GM19395 (cell line): ENCODE results near the gene SLC9B2.

Experiments
- ATAC-seq: cut with Tn5 transposase; IDR thresholded peaks from one replicate; pipeline ENCODE4 v1.9.1; 2021; ENCODE audit warnings: mild to moderate bottlenecking, moderate library complexity; ENCODE audit not compliant: unreplicated experiment

Gene SLC9B2

DNA sequence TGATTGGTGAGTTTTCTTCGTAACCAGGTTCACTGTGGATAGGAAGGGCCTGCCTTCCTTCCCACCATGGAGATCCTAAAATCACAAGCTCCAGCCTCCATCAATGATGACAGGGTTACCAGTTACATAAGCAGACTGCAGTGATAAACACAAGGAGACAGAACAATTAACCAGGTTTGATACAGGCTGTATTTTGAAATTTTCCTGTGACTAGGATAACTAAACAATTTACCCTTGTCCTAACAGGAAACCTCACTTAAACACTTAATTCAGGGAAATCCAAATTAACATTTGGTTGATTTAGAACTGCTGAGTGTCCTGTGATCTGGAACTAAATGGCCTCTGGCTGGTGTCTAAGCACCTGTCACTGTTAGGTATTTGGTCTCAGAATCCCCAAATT is 3.1 kb upstream of the SLC9B2 start:
- ATAC-seq: no peak

DNA sequence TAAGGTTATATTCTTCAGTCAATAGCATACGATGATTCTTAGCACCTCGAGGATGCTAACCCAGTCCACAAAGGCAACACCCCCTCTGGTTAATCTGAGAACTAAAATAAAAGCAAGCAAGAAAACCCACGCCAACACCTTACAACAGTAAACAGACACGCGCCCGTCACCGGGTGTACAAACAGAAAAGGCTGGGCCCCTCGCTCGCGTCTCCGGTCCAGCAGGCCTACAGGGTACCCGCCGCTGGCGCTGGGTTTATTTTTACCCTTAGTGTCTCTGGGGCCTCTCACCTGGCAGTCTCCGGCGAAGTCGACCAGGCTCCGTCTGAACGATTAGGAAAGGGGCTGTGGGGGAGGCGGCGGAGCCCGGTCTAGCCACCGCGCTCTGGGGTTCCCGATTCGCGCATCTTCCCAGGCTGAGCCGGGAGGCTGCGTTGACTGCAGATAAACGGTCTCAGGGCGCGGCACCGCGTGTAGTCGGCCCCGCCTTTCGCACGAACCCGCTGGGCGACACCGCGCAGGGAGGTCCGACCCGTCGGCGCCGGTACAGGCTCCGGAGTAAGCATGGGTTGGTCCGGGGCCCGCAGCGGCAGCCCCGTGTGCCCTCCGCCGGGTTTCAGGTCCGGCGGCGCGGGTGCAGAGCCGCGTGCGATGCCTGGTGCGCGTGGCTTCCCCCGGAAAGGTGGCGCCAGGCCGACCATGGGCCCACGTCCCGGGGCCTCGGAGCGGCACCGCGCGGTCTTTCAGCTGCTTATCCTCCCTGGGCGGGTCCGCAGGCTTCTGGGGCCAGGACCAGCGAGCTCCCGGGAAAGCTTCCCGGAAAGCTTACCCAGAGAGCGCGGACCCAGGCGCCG is 441 bp downstream of the SLC9B2 start:
- peak; percentile 65 for ATAC-seq

DNA sequence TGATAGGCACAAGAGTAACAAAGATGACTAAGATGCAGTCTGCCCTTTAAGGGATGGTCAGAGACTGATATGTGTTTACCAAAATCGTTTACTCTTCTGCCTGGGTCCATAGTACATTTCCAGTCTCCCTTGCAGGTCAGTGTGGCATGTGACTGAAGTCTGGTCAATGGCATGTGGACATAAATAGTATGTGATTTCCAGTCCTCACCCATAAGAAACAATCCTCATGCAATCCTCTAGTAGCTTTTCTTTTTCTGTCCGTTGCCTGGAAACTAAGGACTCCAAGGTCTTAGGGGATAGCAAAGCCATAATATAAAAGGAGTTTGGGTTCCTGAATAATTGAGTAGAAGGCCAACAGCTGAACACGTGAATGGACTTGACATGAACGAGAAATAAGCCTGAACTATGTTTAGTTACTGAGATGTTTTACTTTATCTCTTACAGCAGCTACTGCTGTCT is 1.1 kb downstream of the SLC9B2 start:
- ATAC-seq: peak; percentile 2

DNA sequence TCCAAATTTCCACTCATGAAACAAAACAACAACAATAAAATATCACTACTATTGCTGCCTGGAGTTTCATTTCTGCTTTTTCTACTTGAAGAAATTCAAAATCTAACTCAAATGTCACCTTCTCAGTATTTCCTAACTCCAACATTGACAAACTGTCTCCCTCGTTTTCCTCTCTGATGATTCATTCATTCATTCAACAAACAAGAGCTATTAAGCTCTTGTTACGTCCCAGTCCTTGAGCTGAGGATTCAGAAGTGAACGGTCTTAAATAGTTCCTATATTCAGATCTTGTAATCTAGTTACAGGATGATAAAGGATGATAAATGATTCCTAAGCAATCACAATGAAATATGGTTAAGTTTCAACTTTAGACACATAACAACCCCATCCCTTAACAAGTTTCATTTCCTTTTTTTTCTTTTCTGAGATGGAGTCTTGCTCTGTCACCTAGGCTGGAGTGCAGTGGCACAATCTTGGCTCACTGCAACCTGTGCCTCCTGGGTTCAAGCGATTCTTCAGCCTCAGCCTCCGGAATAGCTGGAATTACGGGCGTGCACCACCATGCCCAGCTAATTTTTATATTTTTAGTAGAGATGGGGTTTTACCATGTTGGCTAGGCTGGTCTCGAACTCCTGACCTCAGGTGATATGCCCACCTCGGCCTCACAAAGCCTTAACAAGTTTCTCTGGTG is 1.7 kb downstream of the SLC9B2 start:
- ATAC-seq: peak; percentile 48

DNA sequence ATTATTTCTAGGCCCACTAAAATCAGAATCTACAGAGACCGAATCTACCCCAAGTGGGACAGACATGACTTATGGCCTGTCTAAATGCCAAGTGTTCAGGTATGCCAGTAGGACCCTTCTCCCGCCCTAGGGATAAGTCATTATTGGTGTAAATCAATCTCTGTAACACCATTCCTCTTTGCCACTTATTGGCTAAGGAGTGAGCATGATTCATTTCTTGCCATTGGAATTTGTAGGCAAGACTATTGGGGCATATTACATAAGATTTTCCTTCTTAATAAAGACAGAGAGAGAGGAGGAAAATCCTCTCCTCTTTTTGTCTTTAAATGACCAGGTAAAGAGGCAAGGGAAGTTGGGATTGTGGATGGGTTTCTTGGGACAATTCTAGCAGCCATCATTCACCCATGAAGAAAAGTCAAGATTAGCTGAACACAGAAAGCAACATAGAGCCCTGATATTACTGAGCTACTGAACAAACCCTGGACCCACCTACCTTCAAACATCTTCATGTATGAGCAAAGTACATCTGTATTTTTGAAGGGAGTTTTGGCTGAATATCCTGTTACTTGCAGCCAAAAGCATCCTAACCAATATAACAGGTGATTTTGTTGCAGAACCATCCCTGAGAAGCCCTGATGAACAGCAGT is 2.6 kb downstream of the SLC9B2 start:
- ATAC-seq: no peak

DNA sequence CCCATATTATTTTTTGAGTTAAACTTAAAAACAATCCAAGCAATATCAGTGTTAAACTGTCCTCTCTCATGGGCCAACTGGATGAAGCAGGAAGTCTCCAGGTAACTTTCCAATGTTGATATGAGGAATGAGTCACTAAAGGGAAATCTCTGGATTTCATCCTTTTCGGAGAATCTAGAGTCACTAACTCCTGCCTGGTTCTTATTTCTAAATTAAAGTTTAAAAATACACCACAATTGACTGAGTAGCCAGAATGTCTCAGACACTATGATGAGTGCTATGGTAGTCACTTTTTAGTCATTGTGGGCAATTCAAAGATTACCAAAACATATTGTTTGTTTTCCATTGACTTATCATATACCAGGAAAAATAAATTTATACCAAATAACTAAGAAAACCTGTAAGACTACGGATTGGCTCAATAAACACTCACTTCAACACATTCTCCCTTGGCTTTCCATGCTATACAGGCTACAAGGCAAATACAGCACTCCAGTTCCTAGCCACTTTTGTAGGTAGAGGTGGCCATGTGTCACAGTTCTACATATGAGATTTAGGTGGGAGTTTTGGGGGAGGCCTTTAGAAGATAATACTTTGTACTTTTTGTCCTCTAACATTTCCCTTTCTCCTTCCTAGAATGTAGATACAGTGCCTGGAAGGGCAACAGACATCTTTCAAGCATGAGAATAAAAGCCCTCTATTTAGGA is 8.6 kb downstream of the SLC9B2 start:
- ATAC-seq: no peak

DNA sequence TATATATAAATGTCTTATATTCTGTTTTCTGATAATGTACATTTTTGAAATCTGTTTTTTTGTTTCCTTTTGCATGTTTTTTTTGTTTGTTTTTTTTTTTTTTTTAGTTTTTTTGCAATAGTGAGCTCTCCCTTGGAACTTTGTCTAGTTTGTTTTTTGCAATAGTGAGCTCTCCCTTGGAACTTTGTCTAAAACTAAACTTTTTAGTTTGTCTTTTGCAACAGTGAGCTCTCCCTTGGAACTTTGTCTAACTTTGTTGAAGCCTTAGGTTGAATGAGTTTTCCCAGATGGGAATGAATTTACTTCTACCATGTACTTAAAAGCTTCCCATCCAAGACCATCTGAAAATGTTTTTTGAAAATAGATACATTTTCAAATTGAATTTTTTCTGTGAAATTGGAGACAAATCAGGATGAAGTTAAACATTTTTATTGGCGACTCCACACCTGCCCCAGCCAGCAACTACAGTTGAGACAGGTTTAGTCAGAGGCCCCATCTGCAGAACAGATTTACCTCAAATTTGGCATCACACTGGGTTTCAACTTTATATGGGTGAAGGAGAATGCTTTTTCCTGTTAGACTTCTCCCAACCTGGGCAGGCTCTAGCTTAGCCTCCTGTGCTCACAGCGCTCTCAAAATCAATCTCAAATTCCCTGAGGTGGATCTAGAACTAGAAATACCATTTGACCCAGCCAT is 16.0 kb downstream of the SLC9B2 start:
- no peak for ATAC-seq

DNA sequence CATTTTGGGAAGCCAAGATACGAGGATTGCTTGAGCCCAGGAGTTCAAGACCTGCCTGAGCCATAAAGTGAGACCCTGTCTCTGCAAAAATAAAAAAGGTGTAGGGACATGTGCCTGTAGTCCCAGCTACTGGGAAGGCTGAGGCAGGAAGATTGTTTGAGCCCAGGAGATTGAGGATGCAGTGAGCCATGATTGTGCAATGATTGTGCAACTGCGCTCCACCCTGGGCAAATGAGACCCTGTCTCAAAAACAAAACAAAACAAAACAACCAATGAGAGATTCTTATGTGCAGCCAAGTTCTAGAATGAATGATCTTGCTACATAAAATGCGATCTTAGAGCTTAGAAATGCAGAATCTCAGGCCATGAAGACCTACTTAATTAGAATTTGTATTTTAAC is 22.5 kb downstream of the SLC9B2 start:
- ATAC-seq: no peak

DNA sequence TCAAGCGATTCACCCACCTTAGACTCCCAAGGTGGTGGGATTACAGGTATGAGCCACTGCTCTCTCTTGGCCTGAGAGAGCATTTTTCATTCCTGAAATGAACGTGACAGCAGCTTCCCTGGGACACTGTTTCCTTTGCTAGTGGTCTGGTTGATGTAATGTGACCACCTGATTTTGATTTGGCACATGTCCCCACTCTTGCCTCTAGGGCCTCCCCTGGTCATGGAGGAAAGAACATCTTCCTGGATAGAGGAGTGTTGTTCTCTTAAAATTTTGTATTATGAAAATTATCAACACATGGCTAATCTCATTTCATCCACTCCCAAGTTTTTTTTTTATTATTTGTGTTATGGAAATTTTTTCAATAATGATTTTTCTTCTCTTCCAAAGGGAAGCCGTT is 23.8 kb downstream of the SLC9B2 start:
- no peak for ATAC-seq

DNA sequence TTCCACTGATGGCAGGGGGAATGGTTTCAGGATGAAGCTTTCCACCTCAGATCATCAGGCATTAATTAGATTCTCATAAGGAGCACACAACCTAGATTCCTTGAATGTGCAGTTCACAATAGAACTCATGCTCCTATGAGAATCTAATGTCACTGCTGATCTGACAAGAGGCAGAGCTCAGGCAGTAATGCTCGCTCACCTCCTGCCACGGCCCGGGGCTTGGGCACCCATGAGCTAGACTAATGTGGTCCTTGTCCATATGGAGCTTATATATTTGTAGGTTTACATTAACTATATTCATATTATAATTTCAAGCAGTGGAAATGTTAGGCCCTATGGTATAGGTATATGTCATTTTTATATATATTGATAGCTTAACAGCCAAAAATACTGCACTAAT is 24.4 kb downstream of the SLC9B2 start:
- ATAC-seq: no peak

DNA sequence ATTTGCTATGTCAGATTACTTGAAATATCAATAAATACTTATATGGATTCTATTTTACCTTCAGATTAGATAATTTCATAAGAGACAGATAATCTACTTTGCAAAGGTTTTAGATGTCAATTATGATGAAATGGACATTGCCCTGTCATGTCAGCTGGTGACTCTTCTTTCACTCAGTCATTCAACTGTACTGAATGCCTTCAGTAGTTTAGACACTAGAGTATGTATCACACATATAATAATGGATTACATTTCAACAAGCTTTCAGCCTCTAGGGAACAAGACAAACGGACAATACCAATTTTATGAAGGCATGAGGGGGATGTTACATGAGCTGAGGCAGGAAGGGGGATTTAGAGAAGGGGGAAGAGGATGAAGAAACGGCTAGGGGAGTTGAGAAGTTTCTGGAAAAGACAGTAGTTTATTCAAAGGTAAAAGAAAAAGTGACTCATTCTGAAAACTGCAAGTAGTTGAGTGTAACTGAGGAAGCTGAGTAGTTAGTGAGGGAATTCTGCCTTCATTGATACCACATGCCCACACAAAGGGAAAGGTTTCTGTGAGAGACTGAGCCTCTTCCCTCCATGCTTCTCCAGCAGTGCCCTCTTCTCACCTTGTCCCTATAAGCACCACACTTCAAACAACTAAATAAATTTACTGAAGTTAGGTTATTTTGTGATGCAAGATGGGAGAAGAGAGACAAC is 25.7 kb downstream of the SLC9B2 start:
- no peak for ATAC-seq

DNA sequence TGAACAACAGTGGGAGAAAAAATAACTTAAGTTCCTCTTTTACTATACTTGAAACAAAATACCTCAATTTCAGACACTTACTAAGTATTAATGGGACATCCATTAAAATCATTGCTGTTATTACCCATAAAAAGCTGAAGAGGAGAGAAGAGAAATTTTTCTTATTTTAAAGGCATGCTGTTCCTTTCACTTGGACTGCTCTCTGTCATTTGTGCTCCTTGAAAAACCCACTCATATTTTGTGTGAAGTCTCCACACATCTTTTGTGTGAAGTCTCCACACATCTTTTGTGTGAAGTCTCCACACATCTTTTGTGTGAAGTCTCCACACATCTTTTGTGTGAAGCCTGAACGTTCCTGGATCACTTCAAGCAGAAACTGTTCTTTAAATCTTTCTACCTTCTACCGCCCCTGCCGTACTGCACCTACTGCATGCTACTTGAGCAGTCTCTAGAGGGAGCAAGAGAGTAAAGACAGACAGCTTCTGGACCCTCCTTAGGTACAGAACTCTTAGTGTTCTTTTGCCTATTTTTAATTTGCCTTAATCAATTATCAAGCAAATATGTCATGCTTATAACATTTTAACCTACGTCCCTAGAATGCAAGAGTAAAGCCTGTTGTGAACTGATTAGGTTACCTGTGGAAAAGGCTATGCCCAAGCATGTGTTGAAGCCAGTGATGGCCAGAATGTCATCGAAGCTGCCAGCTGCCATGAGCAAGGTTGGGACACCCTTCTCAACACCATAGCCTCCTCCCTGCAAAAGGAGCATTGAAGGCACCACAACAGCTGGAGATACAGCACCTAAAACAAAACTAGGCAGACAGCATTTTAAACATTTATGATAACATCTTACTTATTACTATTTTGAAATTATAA is 29.9 kb downstream of the SLC9B2 start:
- ATAC-seq: peak; percentile 94

DNA sequence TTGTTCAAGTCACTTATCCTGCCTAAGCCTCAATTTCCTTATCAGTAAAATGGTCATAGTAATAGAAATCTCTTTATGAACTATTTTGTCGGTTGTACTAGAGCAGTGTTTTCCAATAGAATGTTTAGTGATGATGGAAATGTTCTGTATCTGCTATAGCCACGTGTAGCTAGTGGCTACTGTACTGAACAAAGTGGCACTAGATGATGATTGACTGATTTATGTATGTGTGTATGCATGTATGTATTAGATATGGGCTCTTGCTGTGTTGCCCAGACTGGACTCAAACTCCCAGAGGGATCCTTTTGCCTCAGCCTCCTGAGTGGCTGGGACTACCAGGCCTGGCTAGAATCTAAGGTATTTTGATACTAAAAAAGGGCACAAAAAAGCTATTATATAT is 32.4 kb downstream of the SLC9B2 start:
- no peak for ATAC-seq

DNA sequence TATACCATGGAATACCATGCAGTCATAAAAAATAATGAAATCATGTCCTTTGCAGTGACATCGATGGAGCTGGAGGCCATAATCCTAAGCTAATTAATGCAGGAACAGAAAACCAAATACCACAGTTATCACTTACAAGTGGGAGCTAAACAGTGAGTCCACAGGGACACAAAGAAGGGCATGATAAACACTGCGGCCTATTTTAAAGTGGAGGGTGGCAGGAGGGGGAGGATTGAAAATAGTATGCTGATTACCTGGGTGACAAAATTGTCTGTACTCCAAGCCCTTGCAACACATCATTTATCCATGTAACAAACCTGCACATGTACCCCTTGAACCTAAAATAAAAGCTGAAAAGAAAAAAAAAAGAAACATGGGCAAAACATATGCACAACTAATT is 40.4 kb downstream of the SLC9B2 start:
- no peak for ATAC-seq

DNA sequence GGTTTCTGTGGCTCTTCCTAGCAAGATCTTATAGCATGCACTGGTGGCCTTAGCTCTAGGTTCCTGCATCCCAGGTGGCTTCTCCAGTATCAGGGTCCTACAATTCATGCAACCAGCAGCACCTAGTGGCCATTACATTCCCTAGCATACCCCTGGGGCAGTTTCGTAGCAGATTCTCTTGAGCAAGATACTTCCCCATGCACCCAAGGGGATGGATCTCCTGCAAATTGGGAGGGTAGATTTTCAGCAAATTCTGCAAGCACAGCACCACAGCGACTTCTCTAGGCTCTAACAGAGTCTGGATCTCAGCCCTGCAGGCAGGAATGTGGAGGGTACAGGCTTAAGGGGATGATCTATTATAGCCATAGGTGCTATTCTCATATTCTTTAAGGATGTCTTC is 44.0 kb downstream of the SLC9B2 start:
- peak; percentile 87 for ATAC-seq

DNA sequence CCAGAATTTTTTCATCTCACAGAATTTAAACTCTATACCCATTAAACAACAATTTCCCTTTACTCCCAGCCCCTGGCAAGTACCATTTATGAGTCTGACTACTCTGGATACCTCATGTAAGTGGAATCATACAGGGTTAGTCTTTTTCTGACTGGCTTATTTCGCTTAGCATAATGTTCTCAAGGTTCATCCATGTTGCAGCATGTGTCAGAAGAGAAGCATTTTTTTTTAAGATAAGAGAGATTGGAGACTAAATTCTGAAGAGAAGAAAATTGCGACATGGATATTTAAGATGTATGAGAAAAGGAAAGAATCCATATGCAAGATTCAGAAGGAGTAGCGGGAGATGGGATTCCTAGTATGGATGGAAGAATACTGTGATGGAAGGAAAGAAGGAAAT is 45.8 kb downstream of the SLC9B2 start:
- ATAC-seq: no peak

DNA sequence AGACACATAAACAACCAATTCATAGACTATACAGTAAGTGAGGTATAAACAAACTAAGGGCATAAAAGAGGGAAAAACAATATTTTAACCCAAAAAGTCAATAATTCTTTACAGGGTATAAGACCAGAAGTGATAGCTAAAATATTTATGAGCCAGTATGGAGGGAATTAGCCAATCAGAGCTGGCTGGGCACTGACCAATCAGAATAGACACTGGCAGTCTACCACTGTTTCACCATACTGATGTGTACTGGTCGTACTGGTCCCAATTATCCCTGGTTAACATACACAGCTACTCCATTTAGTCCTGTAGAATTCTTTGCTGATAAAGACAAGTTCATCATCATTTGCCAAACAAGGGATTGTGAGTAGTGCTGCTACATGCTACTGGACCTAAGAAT is 47.3 kb downstream of the SLC9B2 start:
- ATAC-seq: no peak

DNA sequence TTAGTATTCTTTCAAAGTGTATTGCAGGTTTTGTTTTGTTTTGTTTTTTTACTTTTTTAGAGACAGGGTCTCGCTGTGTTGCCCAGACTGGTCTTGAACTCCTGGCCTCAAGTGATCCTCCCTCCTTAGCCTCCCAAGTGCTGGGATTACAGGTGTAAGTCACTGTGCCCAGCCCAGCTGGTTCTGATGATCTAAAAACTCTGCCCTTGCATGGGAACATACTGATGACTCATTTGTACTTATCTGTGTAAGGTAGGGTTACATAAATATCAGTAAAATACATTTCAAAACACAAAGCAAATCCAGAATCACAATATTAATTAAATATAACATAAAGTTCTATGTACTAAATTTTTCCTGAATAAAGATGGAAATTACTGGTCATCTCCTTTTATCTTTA is 49.7 kb downstream of the SLC9B2 start:
- no peak for ATAC-seq

DNA sequence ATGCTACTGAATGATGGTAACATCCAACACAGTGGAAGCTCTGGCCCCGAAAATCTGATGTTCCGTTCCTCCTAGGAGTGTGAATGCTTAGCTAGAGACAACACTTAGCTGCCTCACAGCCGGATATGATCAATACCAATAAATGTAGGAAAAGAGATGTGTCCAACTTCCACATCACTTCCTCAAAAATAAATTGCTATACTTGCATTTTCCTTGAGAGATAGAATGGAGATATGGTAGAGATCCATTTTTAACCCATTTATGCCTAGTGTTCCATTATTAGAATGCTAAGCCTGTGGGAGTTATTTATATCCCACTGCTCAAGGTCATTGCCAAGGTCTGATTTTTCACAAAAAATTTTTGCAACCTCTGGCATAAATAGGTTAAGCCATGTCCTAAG is 51.6 kb downstream of the SLC9B2 start:
- no peak for ATAC-seq
